GM13976 (cell line): Measurements from ENCODE around the gene PKN2.

ENCODE experiments used
- DNase-seq: peaks from one replicate; pipeline ENCODE4 v3.0.0; 2012; ENCODE audit warnings: low spot score
- CTCF ChIP-seq: IDR thresholded peaks from 2 replicates; pipeline ENCODE4 v1.5.1; 2012; ENCODE audit warnings: borderline replicate concordance, mild to moderate bottlenecking; ENCODE audit not compliant: insufficient read depth; ENCODE audit errors: extremely low read depth, missing control alignments, control extremely low read depth
- in situ Hi-C: fragments of 300-500 bp; cut with MboI; formaldehyde crosslinking; loops from one replicate; pipeline ENCODE4 v1.12.0; 2022; ENCODE audit warnings: low sequenced_read_pairs, mixed read lengths, inconsistent platforms; ENCODE audit not compliant: unreplicated experiment

PKN2 gene

GRCh38 chr1:88735909-88736308 lies 51.8 kb downstream of the PKN2 start:
- in situ Hi-C loops = no loop called here
- DNase-seq = no peak
- TF ChIP-seq CTCF = no peak

GRCh38 chr1:88736633-88737248 lies 52.7 kb downstream of the PKN2 start:
- DNase-seq = no peak
- in situ Hi-C loops = no loop called here
- peak; percentile 11 for TF ChIP-seq CTCF

- DNase-seq = no peak
- in situ Hi-C loops = no loop called here
- TF ChIP-seq CTCF = no peak
These were observed 53.4 kb downstream of the PKN2 start for GRCh38 chr1:88737338-88737927.

GRCh38 chr1:88740784-88741183 lies 56.7 kb downstream of the PKN2 start:
- in situ Hi-C loops = no loop called here
- no peak for TF ChIP-seq CTCF
- no peak for DNase-seq

- in situ Hi-C loops = no loop called here
- DNase-seq = no peak
- no peak for TF ChIP-seq CTCF
These were observed 57.3 kb downstream of the PKN2 start for GRCh38 chr1:88741413-88741812.

- in situ Hi-C loops = no loop called here
- no peak for DNase-seq
- TF ChIP-seq CTCF = no peak
These were observed 58.5 kb downstream of the PKN2 start for GRCh38 chr1:88742531-88742930.
